ENCODE measurements around the gene PROSER2. TPM values are rescaled to one million over a fixed set of nuclear protein-coding genes. Genes with fewer than 3 reads are reported as not detected.

PROSER2 gene
- total RNA-seq, 1 experiment from 2014 or later = 23.6 TPM

DNA sequence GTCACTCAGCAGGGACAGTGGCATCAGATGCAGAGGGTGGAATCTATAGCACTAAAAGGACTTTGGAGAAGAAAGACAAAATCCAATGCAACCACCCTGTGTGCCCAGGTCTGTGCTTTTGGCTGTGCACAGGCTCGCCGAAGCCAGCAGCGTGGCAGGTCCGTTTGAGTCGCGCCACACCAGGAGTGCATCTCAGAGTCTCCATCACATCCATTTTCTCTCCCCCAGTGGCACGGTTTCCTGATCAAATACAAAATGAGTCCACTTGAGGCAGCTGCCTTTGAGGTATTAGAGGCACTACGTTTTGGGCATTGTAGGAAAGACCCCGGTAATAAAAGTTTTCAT is 23.4 kb upstream of the PROSER2 start:
- no peak for DNase-seq (ENCODE audit: low read depth)

DNA sequence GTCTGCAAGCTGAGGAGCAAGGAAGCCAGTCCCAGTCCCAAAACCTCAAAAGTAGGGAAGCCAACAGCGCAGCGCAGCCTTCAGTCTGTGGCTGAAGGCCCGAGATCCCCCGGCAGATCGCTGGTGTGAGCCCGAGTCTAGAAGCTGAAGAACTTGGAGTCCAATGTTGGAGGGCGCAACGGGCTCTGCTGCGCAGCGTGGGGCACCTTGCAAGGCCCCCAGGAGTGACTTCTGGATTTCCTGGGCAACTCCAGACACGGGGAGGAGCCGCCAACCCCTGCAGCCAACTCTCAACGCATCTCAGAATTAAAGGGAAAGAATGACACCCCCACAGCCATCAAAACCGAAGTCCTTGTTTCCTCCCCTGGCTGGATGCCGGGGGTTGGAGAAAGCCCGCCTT is 18.8 kb upstream of the PROSER2 start:
- no peak for DNase-seq (ENCODE audit: low read depth)

DNA sequence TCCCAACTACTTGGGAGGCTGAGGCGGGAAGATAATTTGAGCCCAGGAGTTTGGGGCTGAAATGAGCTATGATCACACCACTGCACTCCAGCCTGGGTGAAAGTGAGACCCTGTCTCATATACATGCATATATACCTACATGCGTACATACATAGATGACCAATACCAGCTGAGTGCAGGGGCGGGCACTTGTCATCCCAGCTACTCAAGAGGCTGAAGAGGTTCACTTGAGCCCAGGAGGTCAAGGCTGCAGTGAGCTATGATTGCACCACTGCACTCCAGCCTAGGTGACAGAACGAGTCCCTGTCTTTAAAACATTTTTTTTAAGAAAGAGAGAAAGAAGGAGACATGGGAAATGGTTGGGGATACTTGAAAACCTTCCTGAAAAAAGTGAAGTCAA is 17.4 kb upstream of the PROSER2 start:
- DNase-seq (ENCODE audit: low read depth) = no peak

DNA sequence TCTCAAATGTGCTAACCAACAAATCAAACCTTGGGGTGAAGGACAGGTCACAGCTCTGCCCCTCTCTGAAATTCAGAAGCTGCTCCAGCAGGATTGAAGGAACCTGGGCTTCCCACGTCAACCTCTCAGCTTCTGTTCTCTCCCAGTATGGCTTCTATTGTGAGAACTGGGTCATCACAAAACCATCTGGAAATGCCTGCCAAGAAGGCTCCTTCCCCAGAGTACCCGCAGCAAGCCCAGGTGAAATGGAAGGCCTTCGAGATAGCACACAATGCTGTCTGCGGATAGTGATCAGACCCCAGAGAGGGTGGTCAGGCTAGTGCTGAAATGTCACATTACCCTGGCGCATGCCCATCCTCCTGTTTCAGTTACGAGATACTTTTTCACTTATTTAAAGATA is 16.4 kb upstream of the PROSER2 start:
- DNase-seq (ENCODE audit: low read depth) = no peak

DNA sequence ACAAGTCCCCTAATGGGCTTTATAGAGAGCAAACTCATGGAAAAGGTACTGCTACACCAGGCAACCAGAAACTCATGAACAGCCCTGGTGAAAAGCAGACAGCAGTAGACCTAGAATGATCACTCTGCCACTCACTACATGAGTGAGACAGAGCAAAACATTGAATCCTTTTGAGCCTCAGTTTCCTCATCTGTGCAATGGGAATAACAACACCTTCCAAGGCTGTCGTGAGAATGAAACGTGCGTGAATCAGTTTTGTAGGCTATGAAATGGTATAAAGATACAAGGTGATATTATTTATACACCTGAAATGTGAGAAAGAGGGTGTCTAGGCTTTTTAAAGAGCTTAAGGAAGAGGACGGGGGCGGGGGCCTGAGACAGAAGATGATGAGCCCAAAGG is 14.3 kb upstream of the PROSER2 start:
- DNase-seq (ENCODE audit: low read depth) = no peak

DNA sequence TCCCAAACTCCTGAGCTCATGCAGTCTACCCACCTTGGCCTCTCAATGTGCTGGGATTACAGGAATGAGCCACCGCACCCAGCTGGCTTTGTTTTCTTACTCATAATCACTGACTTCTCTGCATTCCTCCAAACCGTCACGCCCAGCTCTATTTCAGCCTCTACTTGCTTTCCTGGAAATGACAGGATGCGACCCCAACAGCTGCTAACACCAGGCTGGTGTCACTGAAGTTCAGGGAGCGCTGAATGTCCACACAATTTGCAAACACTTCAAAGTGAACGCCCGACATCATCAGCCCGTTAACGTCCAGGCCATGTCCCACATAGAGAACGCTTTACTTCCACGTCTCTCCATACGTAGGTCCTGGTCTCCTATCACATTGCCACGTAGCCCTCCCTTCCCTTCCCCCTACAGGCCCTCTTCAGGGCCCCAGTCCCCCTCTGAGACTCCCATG is 12.8 kb upstream of the PROSER2 start:
- DNase-seq (ENCODE audit: low read depth) = peak; percentile 37

DNA sequence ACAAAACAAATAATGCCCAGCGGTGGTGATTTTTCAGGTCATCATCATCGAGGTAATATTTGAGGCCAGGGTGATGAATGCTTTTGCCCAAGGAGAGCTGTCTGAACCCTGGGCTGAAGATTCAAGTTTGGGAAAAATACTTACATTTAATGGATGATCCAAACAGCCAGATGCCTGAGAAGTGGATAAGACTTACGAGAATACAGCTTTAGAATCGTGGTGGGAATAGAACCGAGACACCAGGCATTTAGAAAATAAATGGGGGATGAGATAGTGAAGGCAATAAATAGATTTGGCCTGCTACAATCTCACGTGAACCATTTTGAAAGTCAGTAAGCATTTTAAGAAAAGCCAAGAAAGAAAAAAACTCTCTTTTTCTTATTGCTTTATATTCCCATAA is 12.2 kb upstream of the PROSER2 start:
- no peak for DNase-seq (ENCODE audit: low read depth)

DNA sequence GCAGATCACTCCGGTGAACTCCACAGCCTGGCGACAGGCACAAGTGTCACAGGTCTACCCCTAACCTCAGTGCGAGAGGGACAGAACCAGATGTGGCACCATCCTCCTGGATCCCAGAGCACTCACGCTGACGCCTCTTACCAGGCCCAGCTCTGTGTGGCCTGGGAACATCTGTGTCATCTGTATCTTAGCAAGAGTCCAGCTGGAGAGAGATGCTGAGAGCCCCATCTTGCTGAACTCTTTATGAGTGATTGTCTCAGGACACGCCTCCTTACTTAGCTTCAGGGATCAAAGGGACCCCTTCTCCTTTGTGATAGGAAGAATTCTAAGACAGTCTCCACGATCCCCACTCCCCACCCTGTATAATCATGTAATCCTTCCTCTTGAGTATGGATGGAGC is 10.0 kb upstream of the PROSER2 start:
- no peak for DNase-seq (ENCODE audit: low read depth)

DNA sequence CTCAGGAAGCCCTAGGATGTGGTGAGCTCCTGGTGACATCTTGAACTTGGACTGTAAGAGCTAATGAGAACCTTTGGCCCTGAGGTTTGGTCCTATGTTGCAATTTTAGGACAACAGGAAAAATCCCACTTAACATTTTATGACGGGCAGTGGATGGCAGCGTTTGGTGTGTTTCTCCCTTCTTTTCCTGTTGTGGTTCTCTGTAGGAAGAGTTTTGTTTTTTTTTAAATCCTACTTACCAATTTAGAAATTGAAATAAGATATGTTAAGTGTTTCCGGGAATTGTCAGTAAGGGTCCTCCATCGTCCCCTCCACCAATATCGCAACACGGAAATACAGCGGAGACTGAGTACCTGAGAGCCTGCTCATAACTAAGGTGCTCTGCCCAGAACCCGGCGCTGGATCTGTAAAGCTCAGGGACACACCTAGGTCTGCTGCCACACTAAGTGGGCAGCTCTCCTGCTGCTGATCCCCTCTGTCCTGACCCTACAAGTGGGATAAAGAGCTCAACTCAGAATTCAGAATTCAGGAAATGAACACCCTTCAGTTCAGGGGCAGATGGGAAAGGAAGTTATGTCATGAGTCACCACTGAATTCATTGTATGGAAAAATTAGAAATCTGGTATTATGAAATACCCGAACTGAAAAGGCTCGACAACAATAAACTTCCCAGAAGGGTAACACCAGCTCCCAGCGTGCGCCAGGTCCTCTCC is 9.1 kb upstream of the PROSER2 start:
- peak; percentile 49 for DNase-seq (ENCODE audit: low read depth)

DNA sequence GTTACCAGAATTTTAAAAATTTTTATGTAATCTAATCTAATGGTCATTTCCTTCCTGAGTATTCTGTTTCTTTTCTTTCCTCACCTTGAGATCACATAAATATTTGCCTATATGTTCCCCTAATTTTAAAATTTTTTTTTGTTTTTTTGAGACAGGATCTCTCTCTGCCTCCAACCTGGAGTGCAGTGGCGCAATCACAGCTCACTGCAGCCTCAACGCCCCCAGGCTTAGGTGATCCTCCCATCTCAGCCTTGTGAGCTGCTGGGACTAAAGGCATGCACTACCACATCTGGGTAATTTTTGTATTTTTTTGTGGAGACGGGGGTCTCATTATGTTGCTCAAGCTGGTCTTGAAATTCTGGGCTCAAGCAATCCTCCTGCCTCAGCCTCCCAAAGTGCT is 4.1 kb upstream of the PROSER2 start:
- no peak for DNase-seq (ENCODE audit: low read depth)

DNA sequence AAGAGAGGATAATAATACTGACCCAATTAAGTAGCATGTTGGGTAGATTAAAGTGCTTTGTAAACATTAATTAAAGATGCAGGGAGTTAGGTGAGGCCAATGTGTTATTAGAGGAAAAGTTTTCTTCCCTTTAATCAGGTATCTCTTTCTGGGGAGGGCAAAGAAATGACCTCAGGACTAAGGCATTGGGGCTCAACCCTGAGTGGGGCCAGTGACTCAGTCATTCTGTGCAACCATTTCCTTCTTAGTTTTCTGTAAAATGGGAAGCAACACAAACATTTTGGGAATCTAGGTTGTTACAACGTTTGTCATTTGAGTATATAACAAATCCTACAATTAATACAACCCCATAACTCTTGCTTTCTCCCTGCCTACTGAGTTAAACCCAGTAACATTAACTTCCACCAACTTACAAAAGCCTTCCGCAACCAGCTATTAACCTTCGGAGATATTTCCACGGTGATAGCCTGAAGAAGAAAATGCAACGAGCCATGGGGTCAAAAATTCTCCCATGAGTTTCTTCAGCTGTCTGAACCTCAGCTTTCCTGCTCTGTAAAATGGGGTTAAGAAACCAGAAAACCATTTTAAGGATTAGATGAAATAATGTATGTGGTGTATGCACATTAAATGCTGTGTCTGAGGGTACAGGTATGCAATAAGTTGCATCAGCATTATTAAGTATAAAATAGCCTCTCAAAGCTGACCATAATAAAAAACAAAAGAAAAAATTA is 965 bp upstream of the PROSER2 start:
- DNase-seq (ENCODE audit: low read depth) = no peak

DNA sequence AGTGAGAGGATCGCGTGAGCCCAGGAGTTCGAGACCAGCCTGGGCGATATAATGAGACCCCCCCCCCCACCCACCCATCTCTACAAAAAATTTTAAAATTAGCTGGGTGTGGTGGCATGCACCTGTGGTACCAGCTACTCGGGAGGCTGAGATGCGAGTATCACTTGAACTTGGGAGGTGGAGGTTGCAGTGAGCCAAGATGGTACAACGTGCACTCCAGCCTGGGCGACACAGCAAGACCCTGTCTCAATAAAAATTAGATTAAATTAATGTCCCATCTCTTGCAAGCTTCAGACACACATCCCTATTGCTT is 391 bp upstream of the PROSER2 start:
- DNase-seq (ENCODE audit: low read depth) = no peak

DNA sequence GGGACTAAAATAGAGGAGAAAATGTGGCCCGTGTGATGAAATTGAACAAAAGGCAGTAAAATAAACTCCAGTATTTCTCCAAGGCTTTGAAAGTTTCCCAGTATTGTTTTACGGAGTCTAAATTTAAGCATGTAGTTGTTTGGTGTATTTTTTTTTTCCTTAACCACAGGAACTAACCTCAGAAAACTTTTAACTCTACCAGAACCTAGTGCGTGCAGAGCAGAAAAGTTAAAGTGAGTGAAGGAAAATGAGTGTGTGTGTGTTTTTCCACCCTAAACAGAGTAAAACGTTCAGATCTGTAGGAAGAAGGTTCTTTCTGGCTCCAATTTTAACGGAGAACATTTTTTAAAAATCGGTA is 812 bp downstream of the PROSER2 start:
- DNase-seq (ENCODE audit: low read depth) = no peak

DNA sequence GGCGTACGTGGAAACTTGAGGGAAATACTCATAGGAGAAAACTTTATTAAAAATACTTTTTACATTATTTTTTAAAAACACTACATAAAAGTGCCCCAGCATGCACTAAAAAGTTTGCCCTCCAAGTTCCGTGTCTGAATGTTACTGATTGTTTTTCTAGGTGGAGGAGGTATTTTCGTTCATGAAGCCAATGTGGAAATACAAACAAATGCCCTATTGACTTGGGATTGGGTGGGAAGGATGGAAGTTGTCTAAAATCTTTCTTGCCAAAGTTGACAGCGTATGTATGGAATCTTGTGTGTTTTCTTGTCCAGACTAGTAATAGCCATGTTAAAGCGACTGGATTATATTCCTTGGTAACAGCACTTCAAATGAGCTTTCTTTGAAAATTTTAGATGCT is 1.2 kb downstream of the PROSER2 start:
- no peak for DNase-seq (ENCODE audit: low read depth)

DNA sequence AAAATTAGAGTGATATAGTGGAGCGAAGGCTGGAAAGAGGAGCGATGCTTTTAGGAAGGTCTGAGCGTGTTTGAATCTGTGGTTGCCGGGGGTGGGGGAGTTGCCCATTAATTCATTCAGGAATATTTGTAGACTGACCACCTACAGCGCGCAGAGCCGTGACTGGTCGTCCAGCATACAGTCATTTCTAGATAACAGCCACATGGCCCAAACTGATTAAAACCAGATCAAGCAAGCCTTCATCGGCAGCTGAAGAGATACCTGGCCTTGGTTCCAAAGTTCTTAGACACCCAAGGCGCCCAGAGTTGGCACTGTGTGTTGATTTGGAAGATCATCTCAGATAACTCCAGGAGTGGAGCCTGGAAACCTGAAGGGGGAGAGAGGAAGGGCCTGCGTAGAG is 1.7 kb downstream of the PROSER2 start:
- no peak for DNase-seq (ENCODE audit: low read depth)

DNA sequence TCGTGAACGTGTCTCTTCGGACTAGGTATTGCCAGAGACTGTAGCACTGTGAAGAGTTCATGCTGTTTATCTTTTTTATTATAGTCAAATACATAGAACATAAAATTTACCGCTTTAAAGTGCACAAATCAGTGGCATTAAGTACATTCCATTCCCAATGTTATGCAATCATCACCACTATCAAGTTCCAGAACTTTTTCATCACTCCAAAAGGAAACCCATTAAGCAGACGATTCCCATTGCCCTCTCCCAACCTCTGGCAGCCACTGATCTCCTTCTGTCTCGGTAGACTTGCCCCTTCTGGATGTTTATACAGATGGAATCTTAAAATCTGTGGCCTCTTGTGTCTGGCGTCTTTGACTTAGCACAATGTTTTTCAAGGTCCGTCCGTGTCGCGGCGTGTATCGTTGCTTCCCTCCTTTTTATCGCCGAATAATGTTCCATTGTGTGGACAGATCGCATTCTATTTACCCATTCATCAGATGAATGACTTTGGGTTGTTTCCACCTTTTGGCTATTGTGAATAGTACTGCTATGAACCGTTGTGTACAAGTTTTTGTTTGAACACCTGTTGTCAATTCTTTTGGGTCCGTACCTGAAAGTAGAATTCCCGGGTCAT is 2.7 kb downstream of the PROSER2 start:
- DNase-seq (ENCODE audit: low read depth) = no peak

DNA sequence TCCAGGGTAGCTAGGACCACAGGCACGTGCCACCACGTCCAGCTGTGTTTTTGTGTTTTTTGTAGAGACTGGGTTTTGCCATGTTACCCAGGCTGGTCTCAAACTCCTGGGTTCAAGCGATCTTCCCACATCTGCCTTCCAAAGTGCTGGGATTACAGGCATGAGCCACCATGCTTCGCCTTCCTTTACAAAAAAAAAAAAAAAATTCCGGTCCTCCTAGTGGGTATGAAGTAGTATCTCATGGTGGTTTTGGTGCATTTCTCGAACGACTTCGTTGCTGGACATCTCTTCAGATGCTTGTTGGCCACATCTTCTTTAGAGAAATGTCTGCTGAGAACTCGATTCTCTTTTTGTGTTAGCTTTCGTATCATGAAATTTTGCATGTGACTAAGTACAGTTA is 3.9 kb downstream of the PROSER2 start:
- no peak for DNase-seq (ENCODE audit: low read depth)

DNA sequence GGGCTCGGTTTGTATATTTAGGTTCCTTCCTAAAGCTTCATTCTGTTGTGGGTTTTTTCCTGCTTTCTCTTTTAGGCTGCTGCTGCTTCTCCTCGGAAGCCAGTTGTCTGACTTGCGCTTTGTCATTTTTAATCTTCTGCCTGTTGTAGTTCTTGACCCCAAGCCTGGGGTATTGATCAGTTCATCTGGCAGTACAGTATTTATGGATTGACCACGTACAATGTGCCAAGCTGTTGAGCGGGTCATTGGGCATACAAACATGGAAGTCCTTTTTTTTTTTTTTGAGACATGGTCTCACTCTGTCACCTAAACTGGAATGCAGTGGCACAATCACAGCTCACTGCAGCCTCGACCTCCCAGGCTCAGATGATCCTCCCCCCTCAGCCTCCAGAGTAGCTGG is 4.3 kb downstream of the PROSER2 start:
- no peak for DNase-seq (ENCODE audit: low read depth)

DNA sequence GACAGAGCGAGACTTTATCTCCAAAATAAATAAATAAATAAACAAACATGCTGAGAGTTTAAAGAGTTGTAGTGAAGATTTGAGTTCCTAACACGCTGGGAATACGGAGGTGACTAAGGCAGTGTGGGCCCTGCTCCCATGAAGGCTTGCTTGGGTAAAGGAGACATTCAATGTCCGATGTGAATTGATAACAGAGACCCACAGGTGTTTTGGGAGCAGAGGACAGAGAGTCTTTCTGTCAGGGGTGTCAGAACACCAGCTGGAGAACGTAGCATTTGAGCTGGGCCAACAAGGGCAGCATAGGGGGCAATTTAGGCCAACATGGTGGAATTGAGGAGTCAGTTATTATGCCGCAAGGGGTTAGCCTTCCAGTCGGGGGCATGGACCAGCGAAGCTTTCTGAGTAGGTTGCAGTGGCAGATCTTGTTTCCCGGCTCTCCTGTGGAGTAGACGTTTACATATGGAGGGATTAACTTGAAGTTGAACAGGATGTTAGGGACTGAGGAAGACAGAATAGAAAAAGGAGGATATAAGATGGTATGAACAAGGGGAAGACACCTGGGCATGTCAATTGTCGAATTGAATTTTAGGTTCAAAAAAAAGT is 5.6 kb downstream of the PROSER2 start:
- DNase-seq (ENCODE audit: low read depth) = no peak

DNA sequence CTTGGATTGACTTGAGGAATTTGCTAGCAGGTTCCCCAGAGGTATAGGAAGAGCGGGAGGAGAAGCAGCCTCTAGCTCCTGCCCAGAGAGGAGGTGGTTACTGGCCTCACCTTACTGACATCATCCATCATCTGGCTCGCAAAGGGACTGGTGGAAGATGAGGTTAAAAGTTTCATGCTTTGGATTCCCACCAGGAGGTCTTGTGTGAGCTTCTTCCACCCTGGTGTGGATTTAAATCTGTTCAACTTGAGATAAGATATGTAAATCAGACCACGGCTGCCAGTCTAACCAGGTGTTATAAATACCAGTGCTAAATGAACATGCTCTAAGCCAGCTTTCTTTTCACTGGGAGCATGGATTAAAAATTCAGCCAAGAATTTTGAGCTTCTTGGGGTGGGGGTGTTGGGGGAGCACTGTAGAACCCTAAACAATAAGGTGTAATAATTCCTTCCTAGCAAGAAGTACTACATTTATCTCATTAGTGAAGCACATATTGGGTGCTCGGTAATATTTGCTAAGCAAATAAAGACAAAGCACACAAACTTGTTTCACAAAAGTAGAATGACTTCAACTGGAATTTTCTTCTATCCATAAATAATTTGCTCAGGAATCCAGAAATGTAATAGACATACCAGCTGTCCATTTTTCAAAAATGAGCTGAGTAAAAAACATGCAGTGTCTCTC is 7.8 kb downstream of the PROSER2 start:
- DNase-seq (ENCODE audit: low read depth) = no peak

DNA sequence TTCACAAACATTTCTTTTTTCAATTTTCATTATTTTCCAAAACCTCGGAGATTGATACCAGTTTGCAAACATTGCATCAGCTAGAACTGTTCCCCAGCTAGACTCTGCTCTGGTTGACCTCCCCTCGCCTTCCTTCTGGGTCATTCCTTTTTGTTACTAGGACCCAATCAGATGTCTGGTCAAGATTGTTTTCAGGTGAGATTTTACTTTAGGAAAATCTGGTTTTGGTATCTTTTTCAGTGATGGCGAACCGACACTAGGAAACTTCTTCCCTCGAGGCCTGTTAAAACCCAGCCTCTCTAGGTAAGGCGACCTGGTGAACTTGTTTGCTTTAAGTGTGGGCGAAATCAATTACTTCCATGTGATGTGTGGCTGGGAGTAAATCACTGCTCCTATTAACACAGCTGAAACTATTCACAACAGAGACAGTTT is 8.4 kb downstream of the PROSER2 start:
- DNase-seq (ENCODE audit: low read depth) = no peak

DNA sequence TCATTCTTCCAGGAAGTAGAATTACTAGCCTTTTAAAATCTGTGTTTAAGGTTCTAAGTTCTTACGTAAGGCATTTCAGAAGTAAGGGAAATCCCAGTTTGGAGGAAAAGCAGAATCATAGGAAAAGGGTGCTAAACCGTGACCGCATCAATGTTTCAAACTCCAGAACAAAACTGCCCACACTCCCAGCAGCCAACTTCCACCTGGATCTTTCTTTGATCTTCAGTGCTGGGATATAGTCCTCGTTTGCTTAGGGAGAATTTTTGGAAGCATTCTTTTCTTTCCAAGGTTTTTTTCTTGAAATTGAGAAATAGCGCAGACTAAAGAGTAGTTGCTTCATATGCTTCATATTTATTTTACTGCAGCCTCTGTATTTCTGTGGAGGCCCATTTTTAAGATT is 8.9 kb downstream of the PROSER2 start:
- no peak for DNase-seq (ENCODE audit: low read depth)

Data from HT1080 (cell line).